Caco-2 (cell line): ENCODE results near the gene CNTN3. TPM values are rescaled to one million over a fixed set of nuclear protein-coding genes. Genes with fewer than 3 reads are reported as not detected.

Source experiments
- BruUV-seq: library from RNA; stranded (reverse); fragments of 400-500 nt; replicated peaks from 2 replicates; lab custom pipeline; 2021; lab: Mats Ljungman, UMichigan
- CTCF ChIA-PET: fragments of 300-600 bp; sonication (Branson Sonifier 250); formaldehyde crosslinking; loops from one replicate; lab custom pipeline; 2022; ENCODE audit warnings: antibody characterized with exemption; lab: Charles Lee
- POLR2A ChIA-PET: fragments of 300-600 bp; sonication (Branson Sonifier 250); formaldehyde crosslinking; loops from one replicate; lab custom pipeline; 2022; ENCODE audit warnings: antibody characterized with exemption; lab: Charles Lee
- DNase-seq, 2 experiments: peaks; one replicate each; pipeline versions ENCODE4 v3.0.0 to v3.0.0-alpha.2; 2020 to 2022
- H3K27me3 ChIP-seq: replicated peaks from 2 replicates; pipeline ENCODE4 v1.6.0; 2011; ENCODE audit warnings: low read length; ENCODE audit not compliant: control insufficient read depth, insufficient read depth
- H3K36me3 ChIP-seq: 2 replicates; pipeline ENCODE4 v1.5.1; 2011; ENCODE audit warnings: low read length; ENCODE audit not compliant: control insufficient read depth, insufficient read depth
- H3K4me1 ChIP-seq: fragments of 250-450 bp; sonication (Bioruptor Pico); 2 replicates; pipeline ENCODE4 v1.5.1; 2020; ENCODE audit warnings: mild to moderate bottlenecking
- H3K4me3 ChIP-seq: 2 replicates; pipeline ENCODE4 v1.5.1; 2011; ENCODE audit warnings: low read depth, mild to moderate bottlenecking, control low read depth, low read length
- H3K9me3 ChIP-seq: fragments of 250-450 bp; sonication (Bioruptor Pico); 2 replicates; pipeline ENCODE4 v1.5.1; 2020; ENCODE audit warnings: mild to moderate bottlenecking, moderate library complexity
- H3K27ac Mint-ChIP-seq: one replicate; pipeline ENCODE4 v1.8.0; 2022; ENCODE audit warnings: mixed read lengths; ENCODE audit not compliant: unreplicated experiment
- H3K27me3 Mint-ChIP-seq: one replicate; pipeline ENCODE4 v1.8.0; 2022; ENCODE audit warnings: mixed read lengths; ENCODE audit not compliant: insufficient read depth, unreplicated experiment
- H3K36me3 Mint-ChIP-seq: one replicate; pipeline ENCODE4 v1.8.0; 2022; ENCODE audit warnings: mild to moderate bottlenecking, mixed read lengths; ENCODE audit not compliant: insufficient read depth, unreplicated experiment
- H3K4me1 Mint-ChIP-seq: one replicate; pipeline ENCODE4 v1.8.0; 2022; ENCODE audit warnings: low read depth, mixed read lengths; ENCODE audit not compliant: unreplicated experiment
- H3K4me3 Mint-ChIP-seq: one replicate; pipeline ENCODE4 v1.8.0; 2022; ENCODE audit warnings: mild to moderate bottlenecking, moderate library complexity, mixed read lengths; ENCODE audit not compliant: unreplicated experiment
- H3K9me3 Mint-ChIP-seq: one replicate; pipeline ENCODE4 v1.8.0; 2022; ENCODE audit warnings: mixed read lengths; ENCODE audit not compliant: unreplicated experiment
- CTCF ChIP-seq, 2 experiments: fragments of 200-600 bp in 1 of 2; IDR thresholded peaks; 1 replicate in 1 of 2; 2 replicates in 1 of 2; pipeline versions ENCODE4 v1.5.1 to v1.8.0; 2011 to 2022; ENCODE audit warnings: antibody characterized with exemption in 1 of 2, control low read depth in 1 of 2, inconsistent platforms in 1 of 2, low read depth in 1 of 2, low read length in 1 of 2, mild to moderate bottlenecking in 1 of 2, moderate library complexity in 1 of 2; ENCODE audit not compliant: insufficient read depth in 1 of 2, severe bottlenecking in 1 of 2, unreplicated experiment in 1 of 2
- intact Hi-C: fragments of 100-400 bp; cut with micrococcal nuclease; formaldehyde crosslinking; loops from one replicate; pipeline ENCODE4 v1.10.0; 2022; ENCODE audit not compliant: unreplicated experiment
- total RNA-seq: library from RNA; stranded (reverse); gene quantifications from 2 replicates; pipeline ENCODE4 v1.2.3, GENCODE V29; 2022

CNTN3 gene
- total RNA-seq, 1 experiment from 2014 or later, result not detected

- CTCF ChIA-PET, result no interaction called here
- Mint-ChIP-seq H3K4me1 (no peaks in the 10 kb centered on the region), H3K27me3 (no peaks in the 10 kb centered on the region), H3K9me3 (no peaks in the 10 kb centered on the region), H3K36me3 (no peaks in the 10 kb centered on the region), H3K4me3 (no peak overlapping the region), H3K27ac (no peak overlapping the region)
- Histone ChIP-seq H3K4me3 (no peak overlapping the region), H3K4me1 (no peaks in the 10 kb centered on the region), H3K36me3 (no peaks in the 10 kb centered on the region), H3K9me3 (no peaks in the 10 kb centered on the region), H3K27me3 (no peaks in the 10 kb centered on the region)
- intact Hi-C loops, result no loop called here
- no peak for TF ChIP-seq CTCF (IDR thresholded peaks at IDR 0.05; ENCODE audit: insufficient read depth in 1 of 2, low read depth in 1 of 2, low read length in 1 of 2, severe bottlenecking in 1 of 2, unreplicated experiment in 1 of 2)
- no peak for DNase-seq
- BruUV-seq, result no TSS peak
- POLR2A ChIA-PET, result no interaction called here
Measured at GRCh38 chr3:74626011-74626410, 11.6 kb upstream of the CNTN3 start.

GRCh38 chr3:74624301-74624700, 9.8 kb upstream of the CNTN3 start:
- no peak for DNase-seq

GRCh38 chr3:74623261-74623836, 8.9 kb upstream of the CNTN3 start:
- no peaks in the 10 kb centered on the region for H3K27me3 Mint-ChIP-seq

More at GRCh38 chr3:74624301-74624700, 9.8 kb upstream of the CNTN3 start:
- no peaks in the 10 kb centered on the region for H3K4me1 Mint-ChIP-seq
- H3K4me3 Mint-ChIP-seq, result no peak overlapping the region
- no peak overlapping the region for H3K4me3 ChIP-seq
- no peaks in the 10 kb centered on the region for H3K36me3 ChIP-seq
- no peaks in the 10 kb centered on the region for H3K9me3 ChIP-seq
- intact Hi-C loops, result no loop called here
- H3K27me3 Mint-ChIP-seq, result no peaks in the 10 kb centered on the region
- no peaks in the 10 kb centered on the region for H3K36me3 Mint-ChIP-seq
- no peaks in the 10 kb centered on the region for H3K4me1 ChIP-seq
- no peaks in the 10 kb centered on the region for H3K9me3 Mint-ChIP-seq
- H3K27me3 ChIP-seq, result no peaks in the 10 kb centered on the region
- no peak for TF ChIP-seq CTCF (IDR thresholded peaks at IDR 0.05; ENCODE audit: insufficient read depth in 1 of 2, low read depth in 1 of 2, low read length in 1 of 2, severe bottlenecking in 1 of 2, unreplicated experiment in 1 of 2)
- BruUV-seq, result no TSS peak
- no peak overlapping the region for H3K27ac Mint-ChIP-seq
- ChIA-PET CTCF (no interaction called here), POLR2A (no interaction called here)

More at GRCh38 chr3:74623261-74623836, 8.9 kb upstream of the CNTN3 start:
- CTCF ChIA-PET, result no interaction called here
- Mint-ChIP-seq H3K4me1 (no peaks in the 10 kb centered on the region), H3K4me3 (no peak overlapping the region), H3K27ac (no peak overlapping the region), H3K9me3 (no peaks in the 10 kb centered on the region), H3K36me3 (no peaks in the 10 kb centered on the region)
- Histone ChIP-seq H3K27me3 (no peaks in the 10 kb centered on the region), H3K4me3 (no peak overlapping the region), H3K36me3 (no peaks in the 10 kb centered on the region), H3K9me3 (no peaks in the 10 kb centered on the region), H3K4me1 (no peaks in the 10 kb centered on the region)
- TF ChIP-seq CTCF (IDR thresholded peaks at IDR 0.05; ENCODE audit: insufficient read depth in 1 of 2, low read depth in 1 of 2, low read length in 1 of 2, severe bottlenecking in 1 of 2, unreplicated experiment in 1 of 2), result no peak
- no TSS peak for BruUV-seq
- intact Hi-C loops, result no loop called here
- POLR2A ChIA-PET, result no interaction called here
- no peak for DNase-seq
